GM12875 (cell line): ENCODE results near the gene JMJD1C.

ENCODE experiments used
- H3K4me3 ChIP-seq: one replicate; pipeline ENCODE4 v1.5.1; 2011; ENCODE audit warnings: low read depth, low read length, control low read depth
- CTCF ChIP-seq: IDR thresholded peaks from 2 replicates; pipeline ENCODE4 v1.5.1; 2011; ENCODE audit warnings: low read depth, mild to moderate bottlenecking, control low read depth, inconsistent platforms, low read length, moderate library complexity, borderline replicate concordance; ENCODE audit not compliant: insufficient read depth

Gene JMJD1C

GRCh38 chr10:63261496-63261895 is 204.3 kb downstream of the JMJD1C start:
- no peak overlapping the region for H3K4me3 ChIP-seq
- no peak for TF ChIP-seq CTCF

DNA sequence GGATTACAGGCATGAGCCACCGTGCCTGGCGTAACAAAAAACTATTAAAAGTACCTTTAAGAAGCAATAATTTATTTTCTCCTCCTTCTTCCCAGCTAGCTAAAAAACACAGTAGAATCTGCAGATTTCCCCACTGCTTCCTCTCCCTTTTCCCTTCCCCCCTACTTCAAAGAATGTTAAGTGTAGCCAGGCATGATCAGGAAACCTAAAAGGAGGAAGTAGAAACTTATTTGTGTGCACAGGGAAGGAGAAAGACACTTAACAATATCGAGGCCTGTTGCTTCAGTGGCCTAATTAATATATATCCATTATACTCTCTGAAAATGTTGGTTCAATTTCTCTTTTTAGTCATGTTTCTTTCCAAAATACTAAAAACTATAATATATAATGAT is 204.9 kb downstream of the JMJD1C start:
- TF ChIP-seq CTCF = no peak
- no peak overlapping the region for H3K4me3 ChIP-seq

GRCh38 chr10:63260103-63260859 is 205.5 kb downstream of the JMJD1C start:
- no peak overlapping the region for H3K4me3 ChIP-seq

GRCh38 chr10:63258920-63259678 is 206.7 kb downstream of the JMJD1C start:
- H3K4me3 ChIP-seq = no peak overlapping the region
- no peak for TF ChIP-seq CTCF

More at GRCh38 chr10:63260103-63260859, 205.5 kb downstream of the JMJD1C start:
- TF ChIP-seq CTCF = no peak

GRCh38 chr10:63257778-63258177 is 208.0 kb downstream of the JMJD1C start:
- no peak overlapping the region for H3K4me3 ChIP-seq
- TF ChIP-seq CTCF = no peak

GRCh38 chr10:63256009-63256773 is 209.6 kb downstream of the JMJD1C start:
- no peak for TF ChIP-seq CTCF
- no peak overlapping the region for H3K4me3 ChIP-seq

DNA sequence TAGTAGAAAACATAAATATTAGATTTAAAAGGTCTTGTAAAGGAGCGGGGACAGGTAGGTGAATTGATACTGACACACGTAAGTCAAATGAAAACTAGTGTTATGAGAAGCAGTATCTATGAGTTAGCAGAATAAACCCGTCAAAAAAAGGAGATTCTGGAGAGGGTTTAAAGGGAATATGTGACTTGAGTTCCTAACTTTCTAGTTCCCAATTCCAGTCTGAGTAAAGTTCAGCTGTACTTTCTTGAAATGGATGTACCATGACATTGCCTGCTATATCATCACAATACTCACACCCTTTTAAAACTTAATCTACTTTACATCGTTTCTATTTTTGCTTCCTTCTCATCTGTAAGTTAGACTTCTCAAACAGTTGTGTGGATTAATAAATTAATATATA is 210.5 kb downstream of the JMJD1C start:
- TF ChIP-seq CTCF = no peak
- H3K4me3 ChIP-seq = no peak overlapping the region
